ENCODE measurements around the gene TICAM2. TPM values are rescaled to one million over a fixed set of nuclear protein-coding genes. Genes with fewer than 3 reads are reported as not detected.
A peak's percentile ranks its signal among the peaks of the same experiment; 100 is the strongest.
"Not testable (repeated sequence)": the region's sequence is repeated elsewhere in the genome, so short reads cannot be mapped to it uniquely, and the experiment has no call there.

Gene TICAM2
- total RNA-seq = 5.8 TPM
- long read RNA-seq, partial matches to known transcripts = 0 of 4 reads
- long read RNA-seq, other reads (novel, unspliced or antisense) = 1 of 4 reads

- peak; percentile 44 for TF ChIP-seq CTCF (IDR thresholded peaks at IDR 0.05)
- ATAC-seq = peak; percentile 91
- no peaks in the 10 kb centered on the region for H3K27me3 ChIP-seq (ENCODE audit: low read depth)
- no peaks in the 10 kb centered on the region for H3K9me3 ChIP-seq
- peak within 1 kb of the TSS; percentile 76 for H3K4me3 ChIP-seq
- peak; percentile 76 for DNase-seq
- peak within 1 kb of the TSS; percentile 94 for H3K27ac ChIP-seq
- intact Hi-C loops (cut with DNase I) = no loop called here
- H3K36me3 ChIP-seq = no peaks in the 10 kb centered on the region
- peaks cover 37% of the 10 kb centered on the region for H3K4me1 ChIP-seq
These were observed at the start of gene TICAM2 for GRCh38 chr5:115601701-115602590. Gene TICAM2, minus strand, starts transcription at chr5:115602479. Its CDS starts 21,223 bp downstream, at chr5:115581256.

GRCh38 chr5:115649541-115649940 is 47.3 kb upstream of the TICAM2 start:
- TF ChIP-seq CTCF (IDR thresholded peaks at IDR 0.05) = no peak
- H3K36me3 ChIP-seq = no peaks in the 10 kb centered on the region
- no peak overlapping the region for H3K27ac ChIP-seq
- DNase-seq = no peak
- no peak overlapping the region for H3K4me3 ChIP-seq
- H3K27me3 ChIP-seq (ENCODE audit: low read depth) = no peaks in the 10 kb centered on the region
- intact Hi-C loops (cut with DNase I) = no loop called here
- ATAC-seq = no peak
- no peaks in the 10 kb centered on the region for H3K9me3 ChIP-seq
- no peaks in the 10 kb centered on the region for H3K4me1 ChIP-seq

GRCh38 chr5:115648056-115648455 is 45.8 kb upstream of the TICAM2 start:
- Histone ChIP-seq H3K27me3 (ENCODE audit: low read depth) (peaks cover 4% of the 10 kb centered on the region), H3K4me1 (no peaks in the 10 kb centered on the region), H3K36me3 (no peaks in the 10 kb centered on the region), H3K4me3 (no peak overlapping the region), H3K9me3 (no peaks in the 10 kb centered on the region), H3K27ac (no peak overlapping the region)
- no peak for TF ChIP-seq CTCF (IDR thresholded peaks at IDR 0.05)
- intact Hi-C loops (cut with DNase I) = no loop called here
- DNase-seq (no peak), ATAC-seq (no peak)

- H3K27me3 ChIP-seq (ENCODE audit: low read depth); DNase-seq; ATAC-seq; intact Hi-C loops (cut with DNase I); H3K36me3 ChIP-seq; H3K4me3 ChIP-seq; H3K9me3 ChIP-seq; H3K27ac ChIP-seq; H3K4me1 ChIP-seq: not testable (repeated sequence)
These were observed 43.1 kb upstream of the TICAM2 start for GRCh38 chr5:115645386-115645785.

GRCh38 chr5:115644046-115644445 is 41.8 kb upstream of the TICAM2 start:
- Histone ChIP-seq H3K4me1 (no peaks in the 10 kb centered on the region), H3K27ac (no peak overlapping the region), H3K36me3 (no peaks in the 10 kb centered on the region), H3K27me3 (ENCODE audit: low read depth) (peaks cover 4% of the 10 kb centered on the region), H3K9me3 (no peaks in the 10 kb centered on the region), H3K4me3 (no peak overlapping the region)
- ATAC-seq (no peak), DNase-seq (no peak)
- intact Hi-C loops (cut with DNase I) = no loop called here
- no peak for TF ChIP-seq CTCF (IDR thresholded peaks at IDR 0.05)

GRCh38 chr5:115641948-115642347 is 39.7 kb upstream of the TICAM2 start:
- DNase-seq = no peak
- no peaks in the 10 kb centered on the region for H3K9me3 ChIP-seq
- no peak overlapping the region for H3K27ac ChIP-seq
- H3K4me1 ChIP-seq = no peaks in the 10 kb centered on the region
- H3K36me3 ChIP-seq = no peaks in the 10 kb centered on the region
- H3K4me3 ChIP-seq = no peak overlapping the region
- ATAC-seq = no peak
- intact Hi-C loops (cut with DNase I) = no loop called here
- peaks cover 4% of the 10 kb centered on the region for H3K27me3 ChIP-seq (ENCODE audit: low read depth)
- TF ChIP-seq CTCF (IDR thresholded peaks at IDR 0.05) = no peak

Measured in lower lobe of right lung (tissue), 2 donors.